ENCODE results near the gene SYNGR3.
A peak's percentile ranks its signal among the peaks of the same experiment; 100 is the strongest.
"Not testable (repeated sequence)": the region's sequence is repeated elsewhere in the genome, so short reads cannot be mapped to it uniquely, and the experiment has no call there.

Gene SYNGR3

DNA sequence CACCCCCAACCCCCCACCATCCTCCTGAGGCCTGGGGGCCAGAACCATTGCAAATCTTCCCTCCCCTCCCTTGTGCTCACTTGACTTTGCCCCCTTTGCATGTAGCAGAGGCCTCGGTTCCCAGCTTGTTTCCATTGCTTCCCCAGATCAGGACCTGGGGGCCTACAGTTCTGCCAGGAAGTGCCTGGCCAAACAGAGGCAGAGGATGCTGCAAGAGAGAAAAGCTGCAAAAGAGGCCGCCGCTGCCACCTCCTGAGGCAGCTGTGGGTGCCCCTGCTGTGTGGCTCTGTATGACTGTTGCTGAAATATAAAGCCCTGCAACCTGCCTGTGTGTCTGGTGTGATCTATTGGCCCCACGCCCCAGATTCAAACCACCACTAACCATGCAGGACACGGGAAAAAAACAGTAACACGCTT is 28.1 kb upstream of the SYNGR3 start:
- Histone ChIP-seq H3K9me2 (ENCODE audit: low read depth, low read length) (no peaks in the 10 kb centered on the region), H4K20me1 (ENCODE audit: insufficient read depth, low read length) (no peaks in the 10 kb centered on the region), H3K4me2 (ENCODE audit: low read length) (peak overlapping the region; percentile 97; the same call in 1 of the 2 replicates), H3K27me3 (ENCODE audit: insufficient read depth, low read length) (no peaks in the 10 kb centered on the region), H3K36me3 (ENCODE audit: insufficient read depth, low read length) (peaks cover 35% of the 10 kb centered on the region), H3K4me3 (ENCODE audit: low read depth, low read length, poor library complexity, severe bottlenecking) (peak overlapping the region; percentile 16), H2AFZ (ENCODE audit: low read length) (no peak overlapping the region), H3K79me2 (ENCODE audit: insufficient read depth, low read length) (peaks cover 21% of the 10 kb centered on the region), H3K4me1 (ENCODE audit: insufficient read depth, low read length, severe bottlenecking) (peaks cover 46% of the 10 kb centered on the region), H3K9me3 (ENCODE audit: low read length) (no peaks in the 10 kb centered on the region), H3F3A (ENCODE audit: insufficient read depth, low read length) (peaks cover 16% of the 10 kb centered on the region), H3K9ac (ENCODE audit: low read length) (no peak overlapping the region), H3K27ac (ENCODE audit: low read depth, low read length, poor library complexity, severe bottlenecking) (peak overlapping the region; percentile 44)
- TF ChIP-seq EZH2 (IDR thresholded peaks at IDR 0.05; ENCODE audit: borderline replicate concordance, low read length) = no peak
- TF ChIP-seq, protein P1, sequence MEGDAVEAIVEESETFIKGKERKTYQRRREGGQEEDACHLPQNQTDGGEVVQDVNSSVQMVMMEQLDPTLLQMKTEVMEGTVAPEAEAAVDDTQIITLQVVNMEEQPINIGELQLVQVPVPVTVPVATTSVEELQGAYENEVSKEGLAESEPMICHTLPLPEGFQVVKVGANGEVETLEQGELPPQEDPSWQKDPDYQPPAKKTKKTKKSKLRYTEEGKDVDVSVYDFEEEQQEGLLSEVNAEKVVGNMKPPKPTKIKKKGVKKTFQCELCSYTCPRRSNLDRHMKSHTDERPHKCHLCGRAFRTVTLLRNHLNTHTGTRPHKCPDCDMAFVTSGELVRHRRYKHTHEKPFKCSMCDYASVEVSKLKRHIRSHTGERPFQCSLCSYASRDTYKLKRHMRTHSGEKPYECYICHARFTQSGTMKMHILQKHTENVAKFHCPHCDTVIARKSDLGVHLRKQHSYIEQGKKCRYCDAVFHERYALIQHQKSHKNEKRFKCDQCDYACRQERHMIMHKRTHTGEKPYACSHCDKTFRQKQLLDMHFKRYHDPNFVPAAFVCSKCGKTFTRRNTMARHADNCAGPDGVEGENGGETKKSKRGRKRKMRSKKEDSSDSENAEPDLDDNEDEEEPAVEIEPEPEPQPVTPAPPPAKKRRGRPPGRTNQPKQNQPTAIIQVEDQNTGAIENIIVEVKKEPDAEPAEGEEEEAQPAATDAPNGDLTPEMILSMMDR (IDR thresholded peaks at IDR 0.05; ENCODE audit: low read length) = no peak

DNA sequence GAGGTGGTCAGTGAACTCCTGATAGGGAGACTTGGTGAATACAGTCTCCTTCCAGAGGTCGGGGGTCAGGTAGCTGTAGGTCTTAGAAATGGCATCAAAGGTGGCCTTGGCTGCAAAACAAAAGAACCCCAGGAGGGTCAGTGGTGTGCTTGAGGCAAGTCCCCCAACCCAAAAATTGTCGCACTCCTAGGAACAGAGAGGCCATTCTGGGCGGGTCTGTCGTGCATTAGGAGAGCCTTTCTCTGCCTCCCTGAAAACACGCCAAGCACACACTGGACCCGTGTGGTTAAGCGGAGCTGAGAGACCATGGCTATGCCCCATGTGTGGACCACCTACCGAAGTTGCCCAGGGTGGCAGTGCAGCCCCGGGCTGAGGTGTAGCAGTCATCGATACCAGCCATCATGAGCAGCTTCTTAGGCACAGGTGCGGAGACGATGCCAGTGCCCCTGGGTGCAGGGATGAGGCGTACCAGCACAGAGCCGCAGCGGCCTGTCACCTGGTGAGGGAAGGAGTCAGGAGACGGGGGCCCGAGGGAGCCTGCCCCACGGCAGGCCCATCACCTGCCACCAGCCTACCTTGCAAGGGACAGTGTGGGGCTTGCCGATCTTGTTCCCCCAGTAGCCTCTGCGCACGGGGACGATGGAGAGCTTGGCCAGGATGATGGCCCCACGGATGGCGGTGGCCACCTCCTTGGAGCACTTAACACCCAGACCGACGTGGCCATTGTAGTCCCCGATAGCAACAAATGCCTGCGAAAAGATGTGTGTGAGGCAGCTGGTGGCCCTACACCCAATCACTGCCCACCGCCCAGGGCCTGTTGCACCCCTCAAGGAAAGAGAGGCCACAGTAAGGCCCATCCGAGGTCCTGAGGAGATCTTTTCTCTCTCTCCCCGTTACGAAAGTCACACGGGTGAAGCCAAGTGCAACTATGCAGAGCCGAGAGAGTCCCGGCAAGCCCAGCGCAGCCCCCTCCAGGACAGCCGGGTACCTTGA is 27.3 kb upstream of the SYNGR3 start:
- Histone ChIP-seq H3K79me2 (ENCODE audit: insufficient read depth, low read length) (peaks cover 21% of the 10 kb centered on the region), H3K36me3 (ENCODE audit: insufficient read depth, low read length) (peaks cover 35% of the 10 kb centered on the region), H3K9ac (ENCODE audit: low read length) (peak overlapping the region; percentile 99), H3F3A (ENCODE audit: insufficient read depth, low read length) (peaks cover 16% of the 10 kb centered on the region), H3K4me2 (ENCODE audit: low read length) (peak overlapping the region; percentile 97), H3K27ac (ENCODE audit: low read depth, low read length, poor library complexity, severe bottlenecking) (peak overlapping the region; percentile 84), H3K4me1 (ENCODE audit: insufficient read depth, low read length, severe bottlenecking) (peaks cover 46% of the 10 kb centered on the region), H3K4me3 (ENCODE audit: low read depth, low read length, poor library complexity, severe bottlenecking) (peak overlapping the region; percentile 97)
- H2AFZ ChIP-seq (ENCODE audit: low read length); H4K20me1 ChIP-seq (ENCODE audit: insufficient read depth, low read length); H3K9me3 ChIP-seq (ENCODE audit: low read length); H3K27me3 ChIP-seq (ENCODE audit: insufficient read depth, low read length); H3K9me2 ChIP-seq (ENCODE audit: low read depth, low read length): not testable (repeated sequence)

DNA sequence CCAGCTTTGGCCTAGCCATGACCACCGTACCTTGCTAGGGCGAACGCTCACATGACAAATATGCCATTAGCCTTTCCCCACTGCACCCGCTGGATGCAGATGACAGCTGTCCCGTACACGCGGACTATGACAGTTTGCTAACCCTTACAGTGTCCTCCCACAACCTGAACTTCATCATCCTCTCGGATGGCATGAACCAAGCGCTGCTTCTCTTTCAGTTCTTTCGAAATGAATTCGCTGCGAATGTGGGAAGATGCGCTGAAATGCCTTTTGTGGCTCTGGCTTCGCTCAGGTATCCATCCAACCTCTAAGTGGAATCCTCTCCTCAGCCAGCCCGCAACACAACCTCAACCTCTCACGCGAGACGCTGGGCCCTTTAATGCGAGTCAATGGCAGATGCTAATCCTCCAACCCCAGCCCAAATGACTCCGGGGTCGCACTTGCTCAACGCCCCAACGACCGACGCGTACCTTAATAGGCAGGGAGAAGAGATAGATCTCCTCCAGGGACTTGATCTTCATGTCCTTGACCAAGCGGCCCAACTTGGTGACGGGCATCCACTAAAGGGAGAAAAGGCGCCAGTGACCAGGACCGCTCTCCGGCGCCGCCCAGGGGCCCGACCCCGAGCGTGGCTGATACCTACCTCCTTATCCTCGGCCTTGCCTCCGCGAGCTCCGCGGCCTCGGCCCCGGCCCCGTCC is 25.8 kb upstream of the SYNGR3 start:
- Histone ChIP-seq H3K4me1 (ENCODE audit: insufficient read depth, low read length, severe bottlenecking) (peaks cover 45% of the 10 kb centered on the region), H4K20me1 (ENCODE audit: insufficient read depth, low read length) (no peaks in the 10 kb centered on the region)

More for the DNA sequence above, 25.8 kb upstream of the SYNGR3 start:
- TF ChIP-seq, protein P1 (IDR thresholded peaks at IDR 0.05; ENCODE audit: low read length) = peak; percentile 29
- no peak for TF ChIP-seq EZH2 (IDR thresholded peaks at IDR 0.05; ENCODE audit: borderline replicate concordance, low read length)
- H2AFZ ChIP-seq (ENCODE audit: low read length) = no peak overlapping the region
- H3K27me3 ChIP-seq (ENCODE audit: insufficient read depth, low read length) = no peaks in the 10 kb centered on the region
- peak overlapping the region; percentile 97 for H3K4me3 ChIP-seq (ENCODE audit: low read depth, low read length, poor library complexity, severe bottlenecking)
- peak overlapping the region; percentile 99 for H3K9ac ChIP-seq (ENCODE audit: low read length)
- peaks cover 16% of the 10 kb centered on the region for H3F3A ChIP-seq (ENCODE audit: insufficient read depth, low read length)
- peaks cover 35% of the 10 kb centered on the region for H3K36me3 ChIP-seq (ENCODE audit: insufficient read depth, low read length)
- peaks cover 21% of the 10 kb centered on the region for H3K79me2 ChIP-seq (ENCODE audit: insufficient read depth, low read length)
- H3K27ac ChIP-seq (ENCODE audit: low read depth, low read length, poor library complexity, severe bottlenecking) = peak overlapping the region; percentile 84
- H3K9me2 ChIP-seq (ENCODE audit: low read depth, low read length) = no peaks in the 10 kb centered on the region
- H3K4me2 ChIP-seq (ENCODE audit: low read length) = peak overlapping the region; percentile 97
- H3K9me3 ChIP-seq (ENCODE audit: low read length) = no peaks in the 10 kb centered on the region

Data from OCI-LY1 (cell line).